HG02571 (cell line): ENCODE measurements around the gene MCF2L2.
"Not testable (repeated sequence)": the region's sequence is repeated elsewhere in the genome, so short reads cannot be mapped to it uniquely, and the experiment has no call there.

ENCODE experiments used
- ATAC-seq: cut with Tn5 transposase; IDR thresholded peaks from one replicate; pipeline ENCODE4 v1.9.1; 2021; ENCODE audit warnings: mild to moderate bottlenecking, moderate library complexity; ENCODE audit not compliant: unreplicated experiment

MCF2L2 gene

GRCh38 chr3:183182073-183182472, 246.3 kb downstream of the MCF2L2 start:
- ATAC-seq: no peak

GRCh38 chr3:183181606-183182005, 246.8 kb downstream of the MCF2L2 start:
- ATAC-seq: no peak

GRCh38 chr3:183180784-183181295, 247.6 kb downstream of the MCF2L2 start:
- no peak for ATAC-seq

GRCh38 chr3:183180110-183180783, 248.2 kb downstream of the MCF2L2 start:
- no peak for ATAC-seq

GRCh38 chr3:183179550-183179908, 248.9 kb downstream of the MCF2L2 start:
- ATAC-seq: not testable (repeated sequence)

GRCh38 chr3:183178833-183179549, 249.4 kb downstream of the MCF2L2 start:
- no peak for ATAC-seq

GRCh38 chr3:183178512-183178832, 249.9 kb downstream of the MCF2L2 start:
- no peak for ATAC-seq

GRCh38 chr3:183172051-183172639, 256.3 kb downstream of the MCF2L2 start:
- ATAC-seq: no peak

- ATAC-seq: not testable (repeated sequence)
Measured at GRCh38 chr3:183167975-183168374, 260.4 kb downstream of the MCF2L2 start.

- no peak for ATAC-seq
Measured at GRCh38 chr3:183163563-183163962, 264.9 kb downstream of the MCF2L2 start.

- ATAC-seq: peak; percentile 60
Measured at GRCh38 chr3:183161552-183162336, 266.7 kb downstream of the MCF2L2 start.

- ATAC-seq: no peak
Measured at GRCh38 chr3:183160616-183161015, 267.8 kb downstream of the MCF2L2 start.

GRCh38 chr3:183159333-183159732, 269.1 kb downstream of the MCF2L2 start:
- ATAC-seq: no peak

GRCh38 chr3:183158551-183159006, 269.8 kb downstream of the MCF2L2 start:
- peak; percentile 71 for ATAC-seq

- peak; percentile 22 for ATAC-seq
Measured at GRCh38 chr3:183158113-183158512, 270.3 kb downstream of the MCF2L2 start.

- no peak for ATAC-seq
Measured at GRCh38 chr3:183156266-183156665, 272.2 kb downstream of the MCF2L2 start.

- no peak for ATAC-seq
Measured at GRCh38 chr3:183155499-183155898, 272.9 kb downstream of the MCF2L2 start.

- no peak for ATAC-seq
Measured at GRCh38 chr3:183153210-183153950, 275.0 kb downstream of the MCF2L2 start.

GRCh38 chr3:183151821-183152351, 276.5 kb downstream of the MCF2L2 start:
- ATAC-seq: no peak

- ATAC-seq: no peak
Measured at GRCh38 chr3:183151086-183151485, 277.3 kb downstream of the MCF2L2 start.
